KMS-11 (cell line): ENCODE results near the gene TNFSF9.

ENCODE experiments used
- H2AFZ ChIP-seq: fragments of 200-600 bp; sonication (generic); 2 replicates; pipeline ENCODE4 v1.6.1; 2016; ENCODE audit warnings: antibody characterized with exemption, mixed run types, low read depth
- H3K27ac ChIP-seq: fragments of 200-600 bp; sonication (generic); 2 replicates; pipeline ENCODE4 v1.6.1; 2016; ENCODE audit warnings: mild to moderate bottlenecking, mixed run types
- H3K27me3 ChIP-seq: fragments of 200-600 bp; sonication (generic); 2 replicates; pipeline ENCODE4 v1.6.1; 2017; ENCODE audit warnings: mild to moderate bottlenecking, low read depth, mixed run types, moderate library complexity; ENCODE audit not compliant: insufficient read depth
- H3K36me3 ChIP-seq: fragments of 200-600 bp; sonication (generic); 2 replicates; pipeline ENCODE4 v1.6.1; 2017; ENCODE audit warnings: mild to moderate bottlenecking, mixed run types; ENCODE audit not compliant: insufficient read depth
- H3K4me1 ChIP-seq: fragments of 200-600 bp; sonication (generic); 2 replicates; pipeline ENCODE4 v1.6.1; 2016; ENCODE audit warnings: mild to moderate bottlenecking, low read depth, mixed run types; ENCODE audit not compliant: poor library complexity, severe bottlenecking
- H3K4me2 ChIP-seq: fragments of 200-600 bp; sonication (generic); 2 replicates; pipeline ENCODE4 v1.7.0; 2016; ENCODE audit warnings: mild to moderate bottlenecking, mixed run types
- H3K4me3 ChIP-seq: fragments of 200-600 bp; sonication (generic); IDR thresholded peaks from 2 replicates; pipeline ENCODE4 v1.6.1; 2017; ENCODE audit warnings: low read depth, low read length, mixed read lengths; ENCODE audit not compliant: insufficient read depth
- H3K79me2 ChIP-seq: fragments of 200-600 bp; sonication (generic); 2 replicates; pipeline ENCODE4 v1.6.1; 2016; ENCODE audit warnings: low read depth, mixed run types; ENCODE audit not compliant: insufficient read depth
- H3K9ac ChIP-seq: fragments of 200-600 bp; sonication (generic); 2 replicates; pipeline ENCODE4 v1.6.1; 2016; ENCODE audit warnings: mild to moderate bottlenecking, mixed run types
- H4K20me1 ChIP-seq: fragments of 200-600 bp; sonication (generic); 2 replicates; pipeline ENCODE4 v1.6.1; 2016; ENCODE audit warnings: mild to moderate bottlenecking, mixed run types; ENCODE audit not compliant: insufficient read depth
- CTCF ChIP-seq: fragments of 200-600 bp; sonication (generic); conservative IDR thresholded peaks from 2 replicates; pipeline ENCODE4 v1.6.1; 2017; ENCODE audit warnings: low read depth, mild to moderate bottlenecking, antibody characterized with exemption, low read length, moderate library complexity, mixed read lengths

Gene TNFSF9

GRCh38 chr19:6529937-6530385, 865 bp upstream of the TNFSF9 start:
- Histone ChIP-seq H3K4me3 (no peak overlapping the region), H3K4me2 (peak overlapping the region; percentile 63)
- no peak for TF ChIP-seq CTCF

GRCh38 chr19:6531163-6531955, 533 bp downstream of the TNFSF9 start:
- peaks cover 23% of the 10 kb centered on the region for H3K4me1 ChIP-seq
- peak overlapping the region; percentile 84 for H2AFZ ChIP-seq

More at GRCh38 chr19:6529937-6530385, 865 bp upstream of the TNFSF9 start:
- H2AFZ ChIP-seq: 0 out of 2 replicates have a peak overlapping the region, but pooled peaks have one; percentile 84
- peaks cover 17% of the 10 kb centered on the region for H3K4me1 ChIP-seq
- no peak overlapping the region; the same call in 1 of the 2 replicates for H3K27ac ChIP-seq
- no peaks in the 10 kb centered on the region for H3K36me3 ChIP-seq
- H3K27me3 ChIP-seq: peaks cover 16% of the 10 kb centered on the region; the same call in 1 of the 2 replicates
- no peaks in the 10 kb centered on the region for H4K20me1 ChIP-seq
- no peaks in the 10 kb centered on the region for H3K79me2 ChIP-seq
- H3K9ac ChIP-seq: peak overlapping the region; percentile 66; the same call in 1 of the 2 replicates

GRCh38 chr19:6531956-6532243, 1.1 kb downstream of the TNFSF9 start:
- no peak overlapping the region for H3K27ac ChIP-seq
- no peak overlapping the region for H3K4me3 ChIP-seq
- no peak overlapping the region for H3K9ac ChIP-seq
- peak overlapping the region; percentile 63 for H3K4me2 ChIP-seq
- H2AFZ ChIP-seq: no peak overlapping the region
- peaks cover 16% of the 10 kb centered on the region; the same call in 1 of the 2 replicates for H3K27me3 ChIP-seq
- H4K20me1 ChIP-seq: no peaks in the 10 kb centered on the region
- no peak for TF ChIP-seq CTCF
- H3K4me1 ChIP-seq: peaks cover 28% of the 10 kb centered on the region
- H3K79me2 ChIP-seq: no peaks in the 10 kb centered on the region
- no peaks in the 10 kb centered on the region for H3K36me3 ChIP-seq

More at GRCh38 chr19:6531163-6531955, 533 bp downstream of the TNFSF9 start:
- H3K27me3 ChIP-seq: peaks cover 16% of the 10 kb centered on the region; the same call in 1 of the 2 replicates
- H3K4me3 ChIP-seq: no peak overlapping the region
- peak overlapping the region; percentile 63 for H3K4me2 ChIP-seq
- no peak for TF ChIP-seq CTCF
- H3K79me2 ChIP-seq: no peaks in the 10 kb centered on the region
- no peaks in the 10 kb centered on the region for H3K36me3 ChIP-seq
- H3K27ac ChIP-seq: no peak overlapping the region
- H3K9ac ChIP-seq: peak overlapping the region; percentile 66; the same call in 1 of the 2 replicates
- H4K20me1 ChIP-seq: no peaks in the 10 kb centered on the region

- H3K27ac ChIP-seq: no peak overlapping the region
- H3K36me3 ChIP-seq: no peaks in the 10 kb centered on the region
- H3K4me2 ChIP-seq: peak overlapping the region; percentile 63
- no peaks in the 10 kb centered on the region for H3K79me2 ChIP-seq
- H3K4me3 ChIP-seq: no peak overlapping the region
- H4K20me1 ChIP-seq: no peaks in the 10 kb centered on the region
- no peak overlapping the region for H2AFZ ChIP-seq
- H3K9ac ChIP-seq: no peak overlapping the region
- peaks cover 16% of the 10 kb centered on the region; the same call in 1 of the 2 replicates for H3K27me3 ChIP-seq
- peaks cover 30% of the 10 kb centered on the region for H3K4me1 ChIP-seq
- no peak for TF ChIP-seq CTCF
Measured at GRCh38 chr19:6532244-6532999, 1.6 kb downstream of the TNFSF9 start.
